A673 (cell line): ENCODE measurements around the gene MSH2. TPM values are rescaled to one million over a fixed set of nuclear protein-coding genes. Genes with fewer than 3 reads are reported as not detected.

Experiments
- BruUV-seq: library from RNA; stranded (reverse); fragments of 400-500 nt; replicated peaks from 2 replicates; lab custom pipeline; 2021; lab: Mats Ljungman, UMichigan
- CTCF ChIA-PET: fragments of 300-600 bp; sonication (Branson Sonifier 250); formaldehyde crosslinking; loops from one replicate; lab custom pipeline; 2022; ENCODE audit warnings: antibody characterized with exemption; lab: Charles Lee
- POLR2A ChIA-PET: fragments of 300-600 bp; sonication (Branson Sonifier 250); formaldehyde crosslinking; loops from one replicate; lab custom pipeline; 2022; ENCODE audit warnings: antibody characterized with exemption; ENCODE audit not compliant: low non-redundant PET; lab: Charles Lee
- DNase-seq: peaks from one replicate; pipeline ENCODE4 v3.0.0-alpha.2; 2015; ENCODE audit warnings: low spot score
- H3K27ac ChIP-seq: fragments of 200-600 bp; sonication (generic); 2 replicates; pipeline ENCODE4 v1.5.1; 2016; ENCODE audit warnings: mixed run types, low read depth, mild to moderate bottlenecking, mixed read lengths, antibody characterized with exemption, low read length; ENCODE audit not compliant: poor library complexity, severe bottlenecking
- H3K27me3 ChIP-seq: fragments of 200-600 bp; sonication (generic); replicated peaks from 2 replicates; pipeline ENCODE4 v1.6.1; 2017; ENCODE audit warnings: mixed run types, low read depth, mild to moderate bottlenecking, mixed read lengths, antibody characterized with exemption, low read length; ENCODE audit not compliant: insufficient read depth, poor library complexity
- H3K36me3 ChIP-seq: fragments of 200-600 bp; sonication (generic); 2 replicates; pipeline ENCODE4 v1.6.1; 2016; ENCODE audit warnings: mixed run types, mild to moderate bottlenecking, mixed read lengths, antibody characterized with exemption, low read length; ENCODE audit not compliant: insufficient read depth, poor library complexity, severe bottlenecking
- H3K4me1 ChIP-seq: fragments of 200-600 bp; sonication (generic); 2 replicates; pipeline ENCODE4 v1.6.1; 2017; ENCODE audit warnings: mixed run types, mild to moderate bottlenecking, mixed read lengths, antibody characterized with exemption, low read length; ENCODE audit not compliant: insufficient read depth, poor library complexity, severe bottlenecking
- H3K4me3 ChIP-seq: fragments of 200-600 bp; sonication (generic); 2 replicates; pipeline ENCODE4 v1.5.1; 2016; ENCODE audit warnings: low read depth, mixed run types, mild to moderate bottlenecking, mixed read lengths, low read length; ENCODE audit not compliant: poor library complexity, severe bottlenecking
- H3K9me3 ChIP-seq: fragments of 200-600 bp; sonication (generic); 2 replicates; pipeline ENCODE4 v1.6.1; 2016; ENCODE audit warnings: mixed run types, low read depth, mild to moderate bottlenecking, mixed read lengths, antibody characterized with exemption, low read length; ENCODE audit not compliant: poor library complexity, severe bottlenecking
- CTCF ChIP-seq: fragments of 300-800, 200-600 bp; sonication (generic); conservative IDR thresholded peaks from 2 replicates; pipeline ENCODE4 v1.5.1; 2017; ENCODE audit warnings: low read depth, mild to moderate bottlenecking, antibody characterized with exemption, low read length, moderate library complexity, mixed read lengths
- EZH2 ChIP-seq: fragments of 200-600 bp; sonication (generic); IDR thresholded peaks from 2 replicates; pipeline ENCODE4 v1.6.1; 2017; ENCODE audit warnings: borderline replicate concordance, low read depth, mild to moderate bottlenecking, mixed read lengths, antibody characterized with exemption, low read length; ENCODE audit not compliant: poor library complexity, severe bottlenecking
- intact Hi-C: fragments of 100-400 bp; cut with micrococcal nuclease; formaldehyde crosslinking; loops from one replicate; pipeline ENCODE4 v1.10.0; 2022; ENCODE audit not compliant: unreplicated experiment
- total RNA-seq: library from RNA; stranded (reverse); gene quantifications from 2 replicates; pipeline ENCODE4 v1.2.3, GENCODE V29; 2021

MSH2 gene
- total RNA-seq, 1 experiment from 2014 or later = 83.7 TPM

- Histone ChIP-seq H3K36me3 (no peaks in the 10 kb centered on the region), H3K27ac (no peak overlapping the region), H3K27me3 (no peaks in the 10 kb centered on the region), H3K9me3 (no peaks in the 10 kb centered on the region), H3K4me1 (no peaks in the 10 kb centered on the region), H3K4me3 (no peak overlapping the region)
- POLR2A ChIA-PET = no interaction called here
- no TSS peak for BruUV-seq
- no peak for DNase-seq
- no peak for TF ChIP-seq EZH2
- no peak for TF ChIP-seq CTCF
- intact Hi-C loops = no loop called here
- CTCF ChIA-PET = no interaction called here
These were observed 53.9 kb downstream of the MSH2 start for GRCh38 chr2:47456851-47457250.

- POLR2A ChIA-PET = no interaction called here
- no peaks in the 10 kb centered on the region for H3K27me3 ChIP-seq
- H3K4me3 ChIP-seq = no peak overlapping the region
- CTCF ChIA-PET = no interaction called here
- BruUV-seq = no TSS peak
- intact Hi-C loops = no loop called here
- no peak overlapping the region for H3K27ac ChIP-seq
- DNase-seq = no peak
- H3K9me3 ChIP-seq = no peaks in the 10 kb centered on the region
- TF ChIP-seq EZH2 = no peak
- H3K36me3 ChIP-seq = peaks cover 3% of the 10 kb centered on the region
- H3K4me1 ChIP-seq = no peaks in the 10 kb centered on the region
These were observed 54.3 kb downstream of the MSH2 start for GRCh38 chr2:47457268-47457667.

DNA sequence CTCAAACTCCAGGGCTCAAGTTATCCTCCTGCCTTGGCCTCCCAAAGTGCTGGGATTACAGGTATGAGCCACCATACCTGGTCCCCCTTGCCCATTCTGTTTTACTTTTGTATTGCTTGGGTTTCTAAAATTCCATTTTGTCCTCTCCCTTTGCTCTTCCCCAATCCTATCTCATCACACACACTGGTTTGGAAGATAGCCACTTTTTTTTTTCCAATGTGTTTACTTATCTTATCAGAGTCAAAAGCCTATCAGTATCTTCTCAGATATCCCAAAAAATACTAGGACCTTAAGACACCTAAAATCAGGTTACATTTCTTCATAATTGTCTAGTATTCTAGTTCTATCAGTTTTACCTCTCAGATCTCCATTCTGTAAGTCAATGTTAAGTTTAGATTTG, 56.1 kb downstream of the MSH2 start:
- CTCF ChIA-PET = no interaction called here
- Histone ChIP-seq H3K27ac (no peak overlapping the region), H3K36me3 (peaks cover 21% of the 10 kb centered on the region), H3K4me1 (no peaks in the 10 kb centered on the region), H3K4me3 (no peak overlapping the region), H3K27me3 (no peaks in the 10 kb centered on the region), H3K9me3 (no peaks in the 10 kb centered on the region)
- POLR2A ChIA-PET = no interaction called here
- intact Hi-C loops = no loop called here
- no peak for TF ChIP-seq EZH2
- TF ChIP-seq CTCF = no peak
- no TSS peak for BruUV-seq
- DNase-seq = no peak

GRCh38 chr2:47460766-47461165, 57.8 kb downstream of the MSH2 start:
- POLR2A ChIA-PET = no interaction called here
- Histone ChIP-seq H3K27me3 (no peaks in the 10 kb centered on the region), H3K4me3 (no peak overlapping the region), H3K36me3 (peaks cover 26% of the 10 kb centered on the region), H3K9me3 (no peaks in the 10 kb centered on the region), H3K4me1 (no peaks in the 10 kb centered on the region), H3K27ac (no peak overlapping the region)
- BruUV-seq = no TSS peak
- no peak for TF ChIP-seq EZH2
- TF ChIP-seq CTCF = no peak
- intact Hi-C loops = no loop called here
- CTCF ChIA-PET = interaction anchor here (0.8 kb wide), 1 partner anchor 307 kb away, joined by 3 read pairs; no protein-coding TSS in a partner anchor
- DNase-seq = peak; percentile 7
